Measurements from ENCODE around the gene MOCOS. TPM values are rescaled to one million over a fixed set of nuclear protein-coding genes. Genes with fewer than 3 reads are reported as not detected.

Gene MOCOS
- total and polyA plus RNA-seq, 2 donors: 0.19 to 2.5 TPM

Other genes with a start within 250 kb of the MOCOS start
- gene RPRD1A, start 119.9 kb upstream of the MOCOS start, total RNA-seq: 34.1 TPM
- gene RPRD1A, start 119.9 kb upstream of the MOCOS start, polyA plus RNA-seq: 26.6 TPM
- 20.5 TPM for gene SLC39A6, start 58.2 kb upstream of the MOCOS start, total RNA-seq
- 12.8 TPM for gene SLC39A6, start 58.2 kb upstream of the MOCOS start, polyA plus RNA-seq
- 62.5 TPM for gene ELP2, start 57.6 kb upstream of the MOCOS start, total RNA-seq
- gene ELP2, start 57.6 kb upstream of the MOCOS start, polyA plus RNA-seq: 108 TPM
- 0.90 TPM for gene FHOD3, start 110.2 kb downstream of the MOCOS start, total RNA-seq
- 4.1 TPM for gene FHOD3, start 110.2 kb downstream of the MOCOS start, polyA plus RNA-seq